Thyroid gland (tissue), 4 donors: ENCODE results near the gene LPP.

Experiments
- CTCF ChIP-seq, 6 experiments: fragments of 200-600 bp in 3 of 6; fragments of 450-650 bp in 3 of 6; sonication (generic) in 3 of 6; IDR thresholded peaks; one replicate each; pipeline ENCODE4 v1.5.1; 2016 to 2019; ENCODE audit warnings: antibody characterized with exemption in 6 of 6, mild to moderate bottlenecking in 2 of 6, inconsistent platforms in 1 of 6, moderate library complexity in 1 of 6
- POLR2A ChIP-seq, 2 donors: fragments of 450-650 bp; IDR thresholded peaks; one replicate each; pipeline ENCODE4 v1.6.1; 2017; ENCODE audit warnings: antibody characterized with exemption in 2 of 2, mild to moderate bottlenecking in 2 of 2, moderate library complexity in 1 of 2

DNA sequence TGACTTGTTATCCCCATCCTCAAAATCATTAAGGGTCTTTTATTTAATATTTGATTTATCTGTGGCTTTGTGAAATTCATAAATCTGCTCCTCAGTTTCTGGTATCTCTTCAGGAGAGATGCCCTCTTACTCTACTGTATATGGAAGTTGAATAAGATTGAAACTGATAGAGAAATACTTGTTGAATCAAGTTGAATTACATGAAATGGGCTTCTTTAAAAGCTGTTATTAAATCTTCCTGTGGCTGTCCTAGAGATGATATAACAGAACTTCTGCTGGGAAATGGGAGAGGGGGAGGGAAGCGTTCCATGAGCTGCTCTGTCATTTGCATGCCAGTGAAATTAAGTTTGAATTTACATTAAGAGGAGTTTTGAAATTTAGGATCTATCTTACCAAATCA lies 523.4 kb downstream of the LPP start:
- no peak for TF ChIP-seq CTCF (IDR thresholded peaks at IDR 0.05)
- no peak for TF ChIP-seq POLR2A (IDR thresholded peaks at IDR 0.05)
